Transverse colon (tissue), 3 donors: Measurements from ENCODE around the gene HOXA6.
A peak's percentile ranks its signal among the peaks of the same experiment; 100 is the strongest.

ENCODE experiments used
- CTCF ChIP-seq, 5 experiments: fragments of 200-600 bp in 3 of 5; fragments of 450-650 bp in 2 of 5; sonication (generic) in 3 of 5; IDR thresholded peaks; 1 replicate in 2 of 5; 2 replicates in 3 of 5; pipeline ENCODE4 v1.5.1; 2016 to 2017; ENCODE audit warnings: antibody characterized with exemption in 5 of 5, inconsistent platforms in 3 of 5, mild to moderate bottlenecking in 2 of 5, moderate library complexity in 1 of 5
- EP300 ChIP-seq: sonication (generic); formaldehyde crosslinking; IDR thresholded peaks from one replicate; pipeline ENCODE4 v1.6.1; 2017; ENCODE audit warnings: antibody characterized with exemption, low read depth
- POLR2A ChIP-seq: fragments of 450-650 bp; IDR thresholded peaks from one replicate; pipeline ENCODE4 v1.6.1; 2016; ENCODE audit warnings: antibody characterized with exemption, mild to moderate bottlenecking, moderate library complexity

- TF ChIP-seq EP300 (no peak), POLR2A (peak; percentile 77), CTCF (IDR thresholded peaks at IDR 0.05) (peak in 4 of 5 experiments; percentile 7 to 37 (median 18))
Measured at GRCh38 chr7:27165089-27165995, 17.8 kb upstream of the HOXA6 start, which contains the start of gene HOXA9.
